Naive thymus-derived CD8-positive, alpha-beta T cell (primary cell): ENCODE results near the gene TOGARAM1. TPM values are rescaled to one million over a fixed set of nuclear protein-coding genes. Genes with fewer than 3 reads are reported as not detected.
A peak's percentile ranks its signal among the peaks of the same experiment; 100 is the strongest.
"Not testable (repeated sequence)": the region's sequence is repeated elsewhere in the genome, so short reads cannot be mapped to it uniquely, and the experiment has no call there.

Source experiments
- ATAC-seq, 2 donors: fragments of 150-1000 bp; cut with Tn5 transposase in 1 of 2; sonication (Bioruptor Pico), chemical (Tn5 transposase) in 1 of 2; 1 replicate in 1 of 2; 2 replicates in 1 of 2; pipeline ENCODE4 v1.10.0; 2021; ENCODE audit warnings: mild to moderate bottlenecking in 2 of 2, moderate library complexity in 2 of 2
- POLR2A ChIA-PET: fragments of 350-600 bp; sonication (Branson Sonifier 250); formaldehyde crosslinking; loops from one replicate; lab custom pipeline; 2021; ENCODE audit warnings: antibody characterized with exemption; lab: Charles Lee
- DNase-seq, 10 donors: peaks; one replicate each; pipeline versions ENCODE4 v3.0.0 to v3.0.0-alpha.2; 2020 to 2022
- H3K27ac Mint-ChIP-seq, 10 donors: one replicate each; pipeline ENCODE4 v1.8.0; 2020 to 2022; ENCODE audit warnings: mild to moderate bottlenecking in 10 of 10, mixed read lengths in 10 of 10, moderate library complexity in 4 of 10, inconsistent platforms in 1 of 10
- H3K27me3 Mint-ChIP-seq, 5 donors: one replicate each; pipeline ENCODE4 v1.8.0; 2021 to 2022; ENCODE audit warnings: mixed read lengths in 5 of 5
- H3K36me3 Mint-ChIP-seq, 3 donors: one replicate each; pipeline ENCODE4 v1.8.0; 2020 to 2022; ENCODE audit warnings: mixed read lengths in 3 of 3, mild to moderate bottlenecking in 2 of 3, inconsistent platforms in 1 of 3
- H3K4me1 Mint-ChIP-seq, 4 donors: one replicate each; pipeline ENCODE4 v1.8.0; 2021 to 2022; ENCODE audit warnings: mixed read lengths in 4 of 4
- H3K4me3 Mint-ChIP-seq, 10 donors: one replicate each; pipeline ENCODE4 v1.8.0; 2020 to 2022; ENCODE audit warnings: mild to moderate bottlenecking in 10 of 10, mixed read lengths in 10 of 10, moderate library complexity in 6 of 10, inconsistent platforms in 1 of 10
- H3K9me3 Mint-ChIP-seq, 9 donors: one replicate each; pipeline ENCODE4 v1.8.0; 2020 to 2022; ENCODE audit warnings: mixed read lengths in 9 of 9, mild to moderate bottlenecking in 3 of 9, inconsistent platforms in 1 of 9, moderate library complexity in 1 of 9
- polyA plus RNA-seq, 3 donors: library from polyadenylated mRNA; unstranded; fragments of 300-500 nt; fragmentation: Illumina TruSeq; gene quantifications; one replicate each; pipeline ENCODE4 v1.2.3, GENCODE V29; 2021
- total RNA-seq, 8 experiments: library from RNA in 2 of 8; stranded (reverse) in 2 of 8; gene quantifications; one replicate each; pipeline ENCODE4 v1.2.3 and lab custom pipeline; 2021 to 2026

The TOGARAM1 gene
- total and polyA plus RNA-seq, 5 experiments from 2014 or later, result 7.6 to 18.3 (median 13.3) TPM

DNA sequence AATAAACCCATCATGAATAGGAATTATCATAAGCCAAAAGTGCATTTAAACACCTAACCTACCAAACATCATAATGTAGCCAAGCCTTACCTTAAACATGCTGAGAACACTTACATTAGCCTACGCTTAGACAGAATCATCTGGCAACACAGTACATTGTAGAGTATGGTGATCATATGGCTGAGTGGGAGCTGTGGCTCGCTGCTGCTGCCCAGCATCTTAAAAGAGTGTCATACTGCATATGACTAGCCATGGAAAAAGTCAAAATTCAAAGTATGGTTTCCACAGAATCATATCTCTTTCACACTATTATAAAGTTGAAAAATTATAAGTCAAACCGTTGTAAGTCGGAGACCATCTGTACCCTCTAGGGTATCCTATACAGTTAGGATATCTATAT is 89.9 kb downstream of the TOGARAM1 start:
- H3K4me1 Mint-ChIP-seq, result peaks cover 0 to 2% (median 0%) of the 10 kb centered on the region in 4 donors

DNA sequence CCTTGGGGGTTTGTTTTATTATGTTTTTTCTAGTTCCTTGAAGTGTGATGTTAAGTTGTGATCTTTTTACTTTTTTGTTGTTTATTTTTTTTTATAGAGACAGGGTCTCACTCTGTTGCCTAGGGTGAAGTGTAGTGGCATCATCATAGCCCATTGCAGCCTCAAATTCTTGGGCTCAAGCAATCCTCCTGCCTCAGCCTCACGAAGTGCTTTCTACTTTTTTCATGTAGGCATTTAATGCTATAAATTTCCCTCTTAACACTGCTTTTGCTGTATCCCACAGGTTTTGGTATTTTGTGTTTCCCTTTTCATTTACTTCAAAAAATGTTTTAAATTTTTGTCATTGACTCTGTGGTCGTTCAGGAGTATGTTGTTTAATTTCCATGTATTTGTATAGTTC is 95.4 kb downstream of the TOGARAM1 start:
- H3K4me3 Mint-ChIP-seq, result no peak overlapping the region
- peaks cover 13 to 53% (median 44%) of the 10 kb centered on the region in 3 donors for H3K36me3 Mint-ChIP-seq
- H3K4me1 Mint-ChIP-seq, result peaks cover 0 to 2% (median 0%) of the 10 kb centered on the region in 4 donors
- ATAC-seq (no peak), DNase-seq (no peak)
- H3K9me3 Mint-ChIP-seq, result peaks cover 0 to 9% (median 0%) of the 10 kb centered on the region in 9 donors
- H3K27me3 Mint-ChIP-seq, result no peaks in the 10 kb centered on the region
- H3K27ac Mint-ChIP-seq, result no peak overlapping the region
- POLR2A ChIA-PET, result no interaction called here

More for the DNA sequence above, 89.9 kb downstream of the TOGARAM1 start:
- Mint-ChIP-seq H3K27ac (no peak overlapping the region), H3K4me3 (no peak overlapping the region), H3K27me3 (no peaks in the 10 kb centered on the region), H3K9me3 (peaks cover 0 to 2% (median 0%) of the 10 kb centered on the region in 9 donors), H3K36me3 (peaks cover 5 to 58% (median 46%) of the 10 kb centered on the region in 3 donors)
- POLR2A ChIA-PET, result no interaction called here
- ATAC-seq (no peak), DNase-seq (no peak)

- H3K27ac Mint-ChIP-seq, result no peak overlapping the region
- H3K4me1 Mint-ChIP-seq, result peaks cover 0 to 2% (median 0%) of the 10 kb centered on the region in 4 donors
Measured at GRCh38 chr14:45057881-45058364, 95.9 kb downstream of the TOGARAM1 start.

GRCh38 chr14:45060551-45060950 is 98.6 kb downstream of the TOGARAM1 start:
- no peak for ATAC-seq

More at GRCh38 chr14:45057881-45058364, 95.9 kb downstream of the TOGARAM1 start:
- DNase-seq (no peak), ATAC-seq (no peak)
- peaks cover 13 to 51% (median 40%) of the 10 kb centered on the region in 3 donors for H3K36me3 Mint-ChIP-seq
- peaks cover 0 to 9% (median 0%) of the 10 kb centered on the region in 9 donors for H3K9me3 Mint-ChIP-seq
- no peaks in the 10 kb centered on the region for H3K27me3 Mint-ChIP-seq
- no peak overlapping the region for H3K4me3 Mint-ChIP-seq
- POLR2A ChIA-PET, result no interaction called here

DNA sequence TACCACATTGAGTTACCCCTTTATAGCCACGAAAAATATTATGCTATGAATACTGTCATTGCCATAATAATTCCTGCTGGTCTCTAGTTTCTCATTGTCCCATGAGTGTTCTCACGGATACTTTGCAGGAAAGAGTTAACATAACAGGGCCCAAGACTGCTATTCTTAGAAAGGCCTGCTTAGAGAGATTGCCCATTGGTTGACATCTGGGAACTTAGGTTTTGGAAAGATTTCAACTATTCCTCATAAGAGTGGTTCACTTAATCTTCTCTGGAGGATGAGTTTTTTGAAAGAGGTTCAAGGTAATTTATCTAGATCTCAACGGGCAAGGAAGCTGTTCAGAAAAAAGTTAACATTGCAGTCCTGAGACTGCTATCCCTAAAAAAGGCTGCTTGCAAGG is 103.5 kb downstream of the TOGARAM1 start:
- peaks cover 0 to 6% (median 0%) of the 10 kb centered on the region in 4 donors for H3K4me1 Mint-ChIP-seq
- ATAC-seq, result no peak
- H3K36me3 Mint-ChIP-seq, result peaks cover 0 to 31% (median 15%) of the 10 kb centered on the region in 3 donors
- H3K27ac Mint-ChIP-seq, result no peak overlapping the region
- H3K27me3 Mint-ChIP-seq, result no peaks in the 10 kb centered on the region
- H3K4me3 Mint-ChIP-seq, result no peak overlapping the region
- POLR2A ChIA-PET, result no interaction called here
- peaks cover 0 to 4% (median 0%) of the 10 kb centered on the region in 9 donors for H3K9me3 Mint-ChIP-seq
- DNase-seq, result no peak

More at GRCh38 chr14:45060551-45060950, 98.6 kb downstream of the TOGARAM1 start:
- POLR2A ChIA-PET, result no interaction called here
- Mint-ChIP-seq H3K36me3 (peaks cover 13 to 39% (median 32%) of the 10 kb centered on the region in 3 donors), H3K9me3 (peaks cover 0 to 9% (median 0%) of the 10 kb centered on the region in 9 donors), H3K4me3 (no peak overlapping the region), H3K4me1 (peaks cover 0 to 9% (median 0%) of the 10 kb centered on the region in 4 donors), H3K27ac (peak overlapping the region in 1 of 10 donors; percentile 27), H3K27me3 (no peaks in the 10 kb centered on the region)
- no peak for DNase-seq

DNA sequence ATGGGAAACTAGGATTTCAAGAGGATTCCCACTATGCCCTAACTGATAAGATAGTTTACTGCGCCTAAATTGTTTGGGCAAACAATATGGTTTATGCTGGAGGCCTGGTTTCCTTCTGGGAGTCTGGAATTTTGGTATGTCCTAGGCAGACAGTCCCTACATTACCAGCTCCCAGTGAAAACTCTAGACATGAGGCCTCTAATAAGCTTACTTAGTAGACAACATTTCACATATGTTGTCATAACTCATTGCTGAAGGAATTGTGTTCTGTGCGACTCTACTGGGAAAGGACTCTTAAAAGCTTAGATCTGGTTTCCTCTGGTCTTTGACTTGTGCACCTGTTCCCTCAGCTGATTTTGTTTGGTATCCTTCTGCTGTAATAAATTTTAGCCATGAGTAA is 104.0 kb downstream of the TOGARAM1 start:
- DNase-seq (no peak), ATAC-seq (no peak)
- Mint-ChIP-seq H3K9me3 (peaks cover 0 to 4% (median 0%) of the 10 kb centered on the region in 9 donors), H3K27me3 (no peaks in the 10 kb centered on the region), H3K4me3 (no peak overlapping the region), H3K36me3 (peaks cover 0 to 32% (median 15%) of the 10 kb centered on the region in 3 donors), H3K27ac (no peak overlapping the region), H3K4me1 (peaks cover 0 to 6% (median 0%) of the 10 kb centered on the region in 4 donors)
- POLR2A ChIA-PET, result no interaction called here

- Mint-ChIP-seq H3K4me3 (no peak overlapping the region), H3K9me3 (peaks cover 0 to 4% (median 0%) of the 10 kb centered on the region in 9 donors), H3K27me3 (no peaks in the 10 kb centered on the region), H3K36me3 (peaks cover 0 to 30% (median 15%) of the 10 kb centered on the region in 3 donors), H3K27ac (no peak overlapping the region), H3K4me1 (peaks cover 0 to 6% (median 0%) of the 10 kb centered on the region in 4 donors)
- DNase-seq (no peak), ATAC-seq (no peak)
- POLR2A ChIA-PET, result no interaction called here
Measured at GRCh38 chr14:45066667-45067066, 104.7 kb downstream of the TOGARAM1 start.

DNA sequence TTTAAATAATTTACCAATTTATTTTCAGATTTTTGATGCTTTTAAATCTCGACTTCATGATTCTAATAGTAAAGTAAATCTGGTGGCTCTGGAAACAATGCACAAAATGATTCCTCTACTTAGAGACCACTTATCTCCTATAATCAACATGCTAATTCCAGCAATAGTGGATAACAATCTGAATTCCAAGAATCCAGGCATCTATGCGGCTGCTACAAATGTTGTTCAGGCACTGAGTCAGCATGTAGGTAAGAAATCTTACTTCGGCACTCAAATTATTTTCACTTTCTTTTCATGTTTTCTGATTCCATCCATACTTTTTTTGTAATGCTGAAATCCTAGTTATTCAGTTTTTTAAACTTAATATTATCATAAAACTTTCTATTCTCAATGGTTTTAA is 106.4 kb downstream of the TOGARAM1 start:
- peaks cover 0 to 34% (median 22%) of the 10 kb centered on the region in 3 donors for H3K36me3 Mint-ChIP-seq
- no peak for ATAC-seq
- H3K27me3 Mint-ChIP-seq, result no peaks in the 10 kb centered on the region
- H3K9me3 Mint-ChIP-seq, result peaks cover 0 to 4% (median 0%) of the 10 kb centered on the region in 9 donors
- POLR2A ChIA-PET, result no interaction called here
- H3K4me3 Mint-ChIP-seq, result no peak overlapping the region
- peaks cover 0 to 5% (median 0%) of the 10 kb centered on the region in 4 donors for H3K4me1 Mint-ChIP-seq
- H3K27ac Mint-ChIP-seq, result no peak overlapping the region
- no peak for DNase-seq

GRCh38 chr14:45070215-45070614 is 108.2 kb downstream of the TOGARAM1 start:
- POLR2A ChIA-PET, result no interaction called here
- Mint-ChIP-seq H3K9me3 (no peaks in the 10 kb centered on the region), H3K27ac (no peak overlapping the region), H3K4me1 (no peaks in the 10 kb centered on the region), H3K36me3 (peaks cover 0 to 35% (median 16%) of the 10 kb centered on the region in 3 donors), H3K27me3 (no peaks in the 10 kb centered on the region), H3K4me3 (no peak overlapping the region)
- DNase-seq (no peak), ATAC-seq (no peak)

GRCh38 chr14:45072126-45072525 is 110.1 kb downstream of the TOGARAM1 start:
- Mint-ChIP-seq H3K27me3 (no peaks in the 10 kb centered on the region), H3K4me1 (no peaks in the 10 kb centered on the region), H3K27ac (no peak overlapping the region), H3K4me3 (no peak overlapping the region), H3K36me3 (peaks cover 0 to 35% (median 16%) of the 10 kb centered on the region in 3 donors), H3K9me3 (no peaks in the 10 kb centered on the region)
- no peak for DNase-seq
- ATAC-seq, result no peak
- POLR2A ChIA-PET, result no interaction called here

GRCh38 chr14:45073231-45073879 is 111.4 kb downstream of the TOGARAM1 start:
- H3K27ac Mint-ChIP-seq, result no peak overlapping the region
- H3K27me3 Mint-ChIP-seq, result no peaks in the 10 kb centered on the region
- ATAC-seq (no peak), DNase-seq (no peak)
- no peaks in the 10 kb centered on the region for H3K9me3 Mint-ChIP-seq
- H3K36me3 Mint-ChIP-seq, result peaks cover 0 to 32% (median 16%) of the 10 kb centered on the region in 3 donors
- POLR2A ChIA-PET, result interaction anchor here (0.6 kb wide), 1 partner anchor 645 kb away, joined by 3 read pairs; no protein-coding TSS in a partner anchor
- H3K4me1 Mint-ChIP-seq, result no peaks in the 10 kb centered on the region
- H3K4me3 Mint-ChIP-seq, result no peak overlapping the region

- Mint-ChIP-seq H3K27me3 (no peaks in the 10 kb centered on the region), H3K4me3 (no peak overlapping the region), H3K27ac (no peak overlapping the region), H3K9me3 (no peaks in the 10 kb centered on the region), H3K4me1 (peaks cover 2 to 4% (median 3%) of the 10 kb centered on the region in 4 donors), H3K36me3 (peaks cover 0 to 3% (median 0%) of the 10 kb centered on the region in 3 donors)
- ATAC-seq (no peak), DNase-seq (no peak)
- POLR2A ChIA-PET, result interaction anchor here (0.5 kb wide), 1 partner anchor 20 kb away, joined by 3 read pairs; no protein-coding TSS in a partner anchor
Measured at GRCh38 chr14:45078323-45078722, 116.3 kb downstream of the TOGARAM1 start.

GRCh38 chr14:45080416-45080968 is 118.5 kb downstream of the TOGARAM1 start:
- H3K4me1 Mint-ChIP-seq, result peaks cover 12 to 23% (median 17%) of the 10 kb centered on the region in 4 donors
- H3K27ac Mint-ChIP-seq, H3K9me3 Mint-ChIP-seq, ATAC-seq, H3K36me3 Mint-ChIP-seq, DNase-seq, H3K27me3 Mint-ChIP-seq, POLR2A ChIA-PET, H3K4me3 Mint-ChIP-seq: not testable (repeated sequence)
